Spinal cord (tissue), 10 donors: ENCODE measurements around the gene EFCAB11. TPM values are rescaled to one million over a fixed set of nuclear protein-coding genes. Genes with fewer than 3 reads are reported as not detected.
A peak's percentile ranks its signal among the peaks of the same experiment; 100 is the strongest.

Experiments
- DNase-seq, 6 donors: peaks; one replicate each; pipeline versions ENCODE4 v3.0.0 to v3.0.0-alpha.2; 2013 to 2015; ENCODE audit warnings: low spot score in 6 of 6, low read depth in 4 of 6
- H3K27ac ChIP-seq: one replicate; pipeline ENCODE4 v1.5.1; 2013; ENCODE audit warnings: low read depth, low read length, control low read depth
- H3K27me3 ChIP-seq: one replicate; pipeline ENCODE4 v1.6.1; 2013; ENCODE audit warnings: low read length; ENCODE audit not compliant: control insufficient read depth, insufficient read depth
- H3K36me3 ChIP-seq: one replicate; pipeline ENCODE4 v1.6.1; 2013; ENCODE audit warnings: low read length; ENCODE audit not compliant: control insufficient read depth, insufficient read depth
- H3K4me1 ChIP-seq: one replicate; pipeline ENCODE4 v1.6.1; 2013; ENCODE audit warnings: low read length; ENCODE audit not compliant: control insufficient read depth, insufficient read depth
- H3K4me3 ChIP-seq: one replicate; pipeline ENCODE4 v1.5.1; 2013; ENCODE audit warnings: low read depth, low read length, control low read depth
- H3K9me3 ChIP-seq: one replicate; pipeline ENCODE4 v1.6.1; 2013; ENCODE audit warnings: low read length; ENCODE audit not compliant: control insufficient read depth, insufficient read depth
- WGBS: methylation state at CpG from one replicate; pipeline ENCODE4 v1.1.5; 2013; ENCODE audit warnings: missing lambda C conversion rate; ENCODE audit not compliant: insufficient coverage; 5-methylcytosine and 5-hydroxymethylcytosine counted together
- polyA plus RNA-seq, 2 donors: library from polyadenylated mRNA; unstranded; fragments of 120-200 nt; gene quantifications; one replicate each; pipeline ENCODE4 v1.2.1, GENCODE V29; 2013; ENCODE audit not compliant: insufficient read length in 2 of 2
- total RNA-seq, 2 donors: library from RNA; depleted of rRNA in 1 of 2; stranded (reverse); fragments of 120-200 nt in 1 of 2; fragments of >200 nt in 1 of 2; gene quantifications; one replicate each; pipeline versions ENCODE4 v1.2.3 to v1.2.4, GENCODE V29; 2013 to 2014
- donor health status: healthy.

Gene EFCAB11
- total and polyA plus RNA-seq, 4 donors: 7.5 to 16.4 (median 13.3) TPM

DNA sequence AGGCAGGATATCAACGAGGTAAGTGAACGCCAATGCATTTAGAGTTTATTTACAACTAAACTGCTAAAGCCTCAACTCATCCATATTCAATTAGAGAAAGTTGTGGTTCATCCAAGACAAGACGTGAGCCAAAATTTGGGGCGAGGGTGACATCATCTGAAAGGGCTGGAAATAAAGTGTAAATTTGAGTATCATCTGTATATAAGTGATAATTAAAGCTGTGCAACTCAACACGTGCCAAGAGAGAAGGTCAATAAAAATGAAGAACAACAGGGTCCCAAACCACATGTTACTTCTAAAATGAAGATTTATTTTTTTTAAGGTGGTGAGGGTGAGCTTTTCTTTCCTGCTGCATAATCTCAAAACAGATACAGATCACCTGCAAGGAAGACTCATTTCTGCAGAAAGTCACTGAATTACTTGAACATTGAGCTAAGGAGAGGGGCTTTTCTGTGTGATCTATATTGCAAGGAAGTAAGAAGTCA, 203.6 kb downstream of the EFCAB11 start:
- H3K27me3 ChIP-seq: no peaks in the 10 kb centered on the region
- H3K36me3 ChIP-seq: no peaks in the 10 kb centered on the region
- no peak overlapping the region for H3K27ac ChIP-seq
- no CpG with 5 or more reads among the region's 5 CpGs for WGBS
- no peaks in the 10 kb centered on the region for H3K9me3 ChIP-seq
- H3K4me1 ChIP-seq: no peaks in the 10 kb centered on the region
- DNase-seq: peak in 2 of 6 donors; percentile 6 to 87
- no peak overlapping the region for H3K4me3 ChIP-seq

GRCh38 chr14:89750281-89750755, 204.2 kb downstream of the EFCAB11 start:
- Histone ChIP-seq H3K4me1 (no peaks in the 10 kb centered on the region), H3K27me3 (no peaks in the 10 kb centered on the region), H3K4me3 (no peak overlapping the region), H3K9me3 (no peaks in the 10 kb centered on the region), H3K27ac (no peak overlapping the region), H3K36me3 (no peaks in the 10 kb centered on the region)
- 69% methylated on average over 4 of the region's 6 CpGs for WGBS
- DNase-seq: no peak

- WGBS: 100% methylated on average over 1 of the region's 5 CpGs
- no peaks in the 10 kb centered on the region for H3K27me3 ChIP-seq
- DNase-seq: no peak
- H3K27ac ChIP-seq: no peak overlapping the region
- H3K9me3 ChIP-seq: no peaks in the 10 kb centered on the region
- H3K36me3 ChIP-seq: no peaks in the 10 kb centered on the region
- no peaks in the 10 kb centered on the region for H3K4me1 ChIP-seq
- H3K4me3 ChIP-seq: no peak overlapping the region
Measured at GRCh38 chr14:89748004-89748403, 206.5 kb downstream of the EFCAB11 start.

DNA sequence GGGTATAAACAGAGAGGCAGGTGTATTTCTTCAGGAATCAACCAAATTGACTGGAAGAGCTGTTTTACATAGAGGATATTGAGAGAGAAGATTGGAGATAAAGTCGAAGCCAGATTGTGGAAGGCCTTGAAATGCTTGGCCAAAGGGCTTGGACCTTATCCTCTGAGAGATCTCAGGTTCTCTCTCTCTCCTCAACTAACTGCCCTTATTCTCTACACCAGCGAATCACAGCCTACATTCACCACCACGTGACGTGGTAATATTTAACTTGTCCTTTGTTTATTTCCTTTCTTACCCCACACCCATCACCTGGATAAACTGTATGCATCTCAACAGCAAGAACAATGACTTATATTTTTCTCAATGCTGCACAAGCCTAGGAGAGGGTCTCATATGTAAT, 207.4 kb downstream of the EFCAB11 start:
- H3K9me3 ChIP-seq: peaks cover 2% of the 10 kb centered on the region
- no peaks in the 10 kb centered on the region for H3K27me3 ChIP-seq
- no peak overlapping the region for H3K27ac ChIP-seq
- H3K4me1 ChIP-seq: no peaks in the 10 kb centered on the region
- H3K4me3 ChIP-seq: no peak overlapping the region
- DNase-seq: no peak
- WGBS: 96% methylated on average over 3 of the region's 4 CpGs
- H3K36me3 ChIP-seq: no peaks in the 10 kb centered on the region

- Histone ChIP-seq H3K27me3 (no peaks in the 10 kb centered on the region), H3K4me3 (no peak overlapping the region), H3K9me3 (peaks cover 2% of the 10 kb centered on the region), H3K27ac (no peak overlapping the region), H3K4me1 (no peaks in the 10 kb centered on the region), H3K36me3 (no peaks in the 10 kb centered on the region)
- WGBS: no CpG with 5 or more reads among the region's 2 CpGs
- DNase-seq: no peak
Measured at GRCh38 chr14:89746654-89747053, 207.9 kb downstream of the EFCAB11 start.

- Histone ChIP-seq H3K4me1 (no peaks in the 10 kb centered on the region), H3K27ac (no peak overlapping the region), H3K36me3 (no peaks in the 10 kb centered on the region), H3K9me3 (peaks cover 2% of the 10 kb centered on the region), H3K4me3 (no peak overlapping the region), H3K27me3 (no peaks in the 10 kb centered on the region)
- no peak for DNase-seq
- 100% methylated on average over 3 of the region's 7 CpGs for WGBS
Measured at GRCh38 chr14:89746135-89746534, 208.4 kb downstream of the EFCAB11 start.

Other genes with a start within 250 kb of the EFCAB11 start
- gene TDP1, start 1.2 kb upstream of the EFCAB11 start, total RNA-seq: 10 to 100 TPM; 19.0 to 24.5 TPM
- gene TDP1, start 1.2 kb upstream of the EFCAB11 start, polyA plus RNA-seq: 10 to 100 TPM; 16.5 to 17.2 TPM
- 1 to 10 TPM in 1 of 2 donors, under 1 TPM in 1; 0.99 to 2.0 TPM for gene KCNK13, start 107.3 kb upstream of the EFCAB11 start, total RNA-seq
- gene KCNK13, start 107.3 kb upstream of the EFCAB11 start, polyA plus RNA-seq: 1 to 10 TPM; 1.8 to 2.7 TPM